ENCODE measurements around the gene INS. TPM values are rescaled to one million over a fixed set of nuclear protein-coding genes. Genes with fewer than 3 reads are reported as not detected.

The INS gene
- total and polyA plus RNA-seq, 2 of the 8 experiments (the other 6 are each of a cell fraction or from before 2014, with no cell fraction given): not detected

DNA sequence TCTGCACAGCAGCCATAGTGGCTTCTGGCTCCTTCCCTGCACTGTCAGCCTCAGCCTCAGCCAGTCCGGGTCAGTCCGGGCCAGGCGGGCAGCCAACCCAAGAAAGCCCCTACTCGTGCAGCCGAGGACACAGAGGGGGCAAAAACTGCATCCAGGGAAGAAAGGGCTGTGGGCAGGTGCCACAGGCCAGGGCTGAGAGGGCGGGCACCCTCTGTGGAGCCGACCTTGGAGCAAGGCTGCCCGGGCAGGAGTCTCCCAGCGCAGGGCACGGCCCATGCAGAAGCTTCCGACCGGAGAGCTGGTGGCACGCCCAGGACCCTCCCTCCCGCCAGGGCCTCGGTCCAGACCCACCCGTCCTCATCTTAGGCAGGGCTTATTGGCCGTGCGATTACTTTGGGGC is 21.1 kb upstream of the INS start:
- Histone ChIP-seq H3K23ac (ENCODE audit: insufficient read length) (no peak overlapping the region), H2AK5ac (ENCODE audit: low read depth, low read length) (no peak overlapping the region), H2BK15ac (ENCODE audit: low read length) (no peak overlapping the region), H3K9ac (replicated peaks in 1 of 4; ENCODE audit: extremely low read depth in 1 of 4, low read depth in 3 of 4, low read length in 3 of 4) (no peak overlapping the region), H3K14ac (ENCODE audit: insufficient read length) (no peak overlapping the region), H3K27ac (ENCODE audit: low read depth, low read length) (no peak overlapping the region), H3K56ac (replicated peaks; ENCODE audit: insufficient read length, low read depth, low read length) (no peak overlapping the region), H3K79me2 (ENCODE audit: control insufficient read depth in 1 of 2, insufficient read depth in 2 of 2, low read length in 2 of 2) (no peaks in the 10 kb centered on the region), H3K4me2 (ENCODE audit: insufficient read depth in 1 of 2, low read depth in 2 of 2, low read length in 2 of 2) (no peak overlapping the region), H4K8ac (ENCODE audit: extremely low read depth, insufficient read depth, low read length) (no peak overlapping the region), H2BK5ac (ENCODE audit: low read depth, low read length) (no peak overlapping the region), H3K18ac (ENCODE audit: extremely low read depth, low read length) (no peak overlapping the region), H3K36me3 (ENCODE audit: control insufficient read depth in 2 of 4, insufficient read depth in 4 of 4, low read length in 3 of 4) (no peaks in the 10 kb centered on the region), H3K4me1 (replicated peaks in 1 of 4; ENCODE audit: control insufficient read depth in 3 of 4, insufficient read depth in 4 of 4, low read length in 3 of 4) (no peaks in the 10 kb centered on the region; a peak in 1 of 7 replicates), H3K79me1 (ENCODE audit: low read depth, low read length) (no peaks in the 10 kb centered on the region), H3K23me2 (ENCODE audit: low read depth, low read length) (peaks cover 2% of the 10 kb centered on the region; the same call in 1 of the 2 replicates), H4K20me1 (replicated peaks in 1 of 2; ENCODE audit: control insufficient read depth in 1 of 2, insufficient read depth in 2 of 2, low read length in 2 of 2) (peaks cover 0 to 3% of the 10 kb centered on the region in 2 experiments), H3K27me3 (replicated peaks in 1 of 4; ENCODE audit: control insufficient read depth in 3 of 4, extremely low read depth in 1 of 4, insufficient read depth in 3 of 4, low read length in 3 of 4) (peaks cover 0 to 7% (median 3%) of the 10 kb centered on the region in 4 experiments; a peak in 2 of 7 replicates), H3K4ac (replicated peaks; ENCODE audit: insufficient read length, low read depth, low read length) (no peak overlapping the region), H2BK12ac (ENCODE audit: low read depth, low read length) (no peak overlapping the region), H2BK120ac (replicated peaks; ENCODE audit: low read depth, low read length) (no peak overlapping the region), H4K5ac (ENCODE audit: insufficient read length, low read depth, low read length) (no peak overlapping the region), H2AFZ (ENCODE audit: low read length) (no peak overlapping the region), H3K4me3 (ENCODE audit: extremely low read depth in 1 of 4, insufficient read depth in 2 of 4, low read depth in 3 of 4, low read length in 4 of 4) (no peak overlapping the region), H2BK20ac (ENCODE audit: low read length) (no peak overlapping the region), H3K9me3 (ENCODE audit: insufficient read depth in 2 of 2, low read depth in 1 of 2, low read length in 1 of 2) (no peaks in the 10 kb centered on the region), H4K91ac (replicated peaks; ENCODE audit: insufficient read length, low read length) (no peak overlapping the region)
- 93% methylated on average over 17 of the region's 18 CpGs; no CpG with 5 or more reads in 1 of the 2 experiments for WGBS, 2 experiments (ENCODE audit: extremely low coverage in 1 of 2, insufficient coverage in 1 of 2, insufficient read length in 1 of 2, insufficient replicate concordance in 2 of 2, low coverage in 1 of 2, low lambda C conversion rate in 2 of 2, missing lambda C conversion rate in 1 of 2)
- ChIA-PET POLR2A (ENCODE audit: partially characterized antibody) (no interaction called here), CTCF (ENCODE audit: partially characterized antibody) (interaction anchor here (0.9 to 1.4 kb wide), 6 partner anchors 9 to 649 kb away, joined by 3 to 10 read pairs (median 4); no protein-coding TSS in a partner anchor)
- no peak for FAIRE-seq
- no peak for DNase-seq (ENCODE audit: low read depth in 1 of 2, low spot score in 2 of 2)
- no peak for TF ChIP-seq BACH1 (IDR thresholded peaks at IDR 0.05; ENCODE audit: low read length)
- TF ChIP-seq HDAC6 (IDR thresholded peaks at IDR 0.05; ENCODE audit: low read depth, low read length): no peak
- TF ChIP-seq SIX5 (IDR thresholded peaks at IDR 0.05; ENCODE audit: low read depth, low read length): no peak
- no peak for TF ChIP-seq RXRA (IDR thresholded peaks at IDR 0.05; ENCODE audit: insufficient read depth, low read depth, low read length)
- no peak for TF ChIP-seq SRF (IDR thresholded peaks at IDR 0.05; ENCODE audit: low read depth, low read length)
- no peak for TF ChIP-seq EP300 (IDR thresholded peaks at IDR 0.05; ENCODE audit: borderline replicate concordance in 1 of 2, low read depth in 2 of 2, low read length in 2 of 2)
- no peak for TF ChIP-seq TAF7 (optimal IDR thresholded peaks at IDR 0.05; ENCODE audit: borderline replicate concordance, low read depth, low read length)
- TF ChIP-seq, protein P1, sequence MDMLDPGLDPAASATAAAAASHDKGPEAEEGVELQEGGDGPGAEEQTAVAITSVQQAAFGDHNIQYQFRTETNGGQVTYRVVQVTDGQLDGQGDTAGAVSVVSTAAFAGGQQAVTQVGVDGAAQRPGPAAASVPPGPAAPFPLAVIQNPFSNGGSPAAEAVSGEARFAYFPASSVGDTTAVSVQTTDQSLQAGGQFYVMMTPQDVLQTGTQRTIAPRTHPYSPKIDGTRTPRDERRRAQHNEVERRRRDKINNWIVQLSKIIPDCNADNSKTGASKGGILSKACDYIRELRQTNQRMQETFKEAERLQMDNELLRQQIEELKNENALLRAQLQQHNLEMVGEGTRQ (IDR thresholded peaks at IDR 0.05; ENCODE audit: low read length): no peak
- TF ChIP-seq, protein P2, sequence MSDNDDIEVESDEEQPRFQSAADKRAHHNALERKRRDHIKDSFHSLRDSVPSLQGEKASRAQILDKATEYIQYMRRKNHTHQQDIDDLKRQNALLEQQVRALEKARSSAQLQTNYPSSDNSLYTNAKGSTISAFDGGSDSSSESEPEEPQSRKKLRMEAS (IDR thresholded peaks at IDR 0.05): no peak
- TF ChIP-seq CBX8 (IDR thresholded peaks at IDR 0.05; ENCODE audit: borderline replicate concordance, low read depth, low read length): no peak
- no peak for TF ChIP-seq TBP (IDR thresholded peaks at IDR 0.05; ENCODE audit: low read depth, low read length)
- TF ChIP-seq RFX5 (IDR thresholded peaks at IDR 0.05; ENCODE audit: borderline replicate concordance, low read depth, low read length): no peak
- no peak for TF ChIP-seq SUZ12 (IDR thresholded peaks at IDR 0.05; ENCODE audit: low read length)

Data from H1 (cell line).